ENCODE measurements around the gene GIPC3.

GRCh38 chr19:3626473-3627350 is 41.4 kb downstream of the GIPC3 start, which contains the start of gene CACTIN:
- TF ChIP-seq CTCF (IDR thresholded peaks at IDR 0.05): peak in 2 of 6 experiments; percentile 14 to 21
- TF ChIP-seq POLR2A (IDR thresholded peaks at IDR 0.05): peak; percentile 68 to 78
